IMR-90 (cell line): Measurements from ENCODE around the gene STRN. TPM values are rescaled to one million over a fixed set of nuclear protein-coding genes. Genes with fewer than 3 reads are reported as not detected.

Experiments
- ATAC-seq: fragments of 200-7000 bp; cut with Tn5 transposase; 2 replicates; pipeline ENCODE4 v1.9.1; 2020; ENCODE audit warnings: low read depth, mild to moderate bottlenecking, moderate library complexity
- BruUV-seq: library from RNA; stranded (reverse); fragments of 400-500 nt; replicated peaks from 2 replicates; lab custom pipeline; 2021; lab: Mats Ljungman, UMichigan
- CTCF ChIA-PET: fragments of 300-600 bp; formaldehyde crosslinking; extraction: SDS; loops from one replicate; lab custom pipeline; 2021; ENCODE audit warnings: antibody characterized with exemption; lab: Yijun Ruan, JAX
- POLR2A ChIA-PET: fragments of 300-600 bp; sonication (Branson Sonifier 250); formaldehyde crosslinking; loops from one replicate; lab custom pipeline; 2022; ENCODE audit warnings: antibody characterized with exemption; ENCODE audit not compliant: unreplicated experiment; lab: Charles Lee
- DNase-seq: peaks from one replicate; pipeline ENCODE4 v3.0.0; 2013
- H2AFZ ChIP-seq: replicated peaks from 2 replicates; pipeline ENCODE3; 2013; ENCODE audit warnings: low read length, mild to moderate bottlenecking; ENCODE audit not compliant: poor library complexity
- H2AK5ac ChIP-seq: 2 replicates; pipeline ENCODE4 v1.6.1; 2013; ENCODE audit warnings: low read depth, low read length, inconsistent platforms
- H2AK9ac ChIP-seq: replicated peaks from 2 replicates; pipeline ENCODE3; 2013; ENCODE audit warnings: mild to moderate bottlenecking, low read depth, low read length, moderate library complexity; ENCODE audit not compliant: poor library complexity
- H2BK120ac ChIP-seq: 2 replicates; pipeline ENCODE4 v1.6.1; 2013; ENCODE audit warnings: low read depth, low read length, inconsistent platforms
- H2BK15ac ChIP-seq: 3 replicates; pipeline ENCODE4 v1.6.1; 2013; ENCODE audit warnings: low read depth, low read length, inconsistent platforms
- H2BK20ac ChIP-seq: 2 replicates; pipeline ENCODE4 v1.6.1; 2013; ENCODE audit warnings: low read depth, mild to moderate bottlenecking, inconsistent platforms, low read length, moderate library complexity
- H2BK5ac ChIP-seq: 2 replicates; pipeline ENCODE4 v1.6.1; 2013; ENCODE audit warnings: mild to moderate bottlenecking, low read depth, low read length, inconsistent platforms; ENCODE audit not compliant: poor library complexity, severe bottlenecking
- H3K14ac ChIP-seq: replicated peaks from 2 replicates; pipeline ENCODE4 v1.6.1; 2013; ENCODE audit warnings: low read depth, low read length, inconsistent platforms
- H3K18ac ChIP-seq: 2 replicates; pipeline ENCODE4 v1.6.1; 2013; ENCODE audit warnings: low read depth, low read length, control low read depth
- H3K23ac ChIP-seq: 2 replicates; pipeline ENCODE4 v1.6.1; 2013; ENCODE audit warnings: low read depth, low read length, inconsistent platforms
- H3K27ac ChIP-seq: 2 replicates; pipeline ENCODE4 v1.5.1; 2013; ENCODE audit warnings: mild to moderate bottlenecking, control low read depth, low read length; ENCODE audit not compliant: insufficient read depth
- H3K27me3 ChIP-seq: 2 replicates; pipeline ENCODE4 v1.6.1; 2013; ENCODE audit warnings: low read length; ENCODE audit not compliant: control insufficient read depth, insufficient read depth
- H3K36me3 ChIP-seq: 2 replicates; pipeline ENCODE4 v1.6.1; 2013; ENCODE audit warnings: low read length, mixed read lengths; ENCODE audit not compliant: control insufficient read depth, insufficient read depth
- H3K4ac ChIP-seq: 2 replicates; pipeline ENCODE4 v1.6.1; 2013; ENCODE audit warnings: low read depth, low read length, inconsistent platforms
- H3K4me1 ChIP-seq: 2 replicates; pipeline ENCODE4 v1.6.1; 2013; ENCODE audit warnings: low read length, mixed read lengths; ENCODE audit not compliant: control insufficient read depth, insufficient read depth
- H3K4me2 ChIP-seq: 2 replicates; pipeline ENCODE4 v1.6.1; 2013; ENCODE audit warnings: low read depth, mild to moderate bottlenecking, control low read depth, low read length, moderate library complexity
- H3K4me3 ChIP-seq: 2 replicates; pipeline ENCODE4 v1.5.1; 2013; ENCODE audit warnings: low read depth, mild to moderate bottlenecking, control low read depth, low read length, moderate library complexity; ENCODE audit not compliant: insufficient read depth
- H3K56ac ChIP-seq: 2 replicates; pipeline ENCODE4 v1.6.1; 2013; ENCODE audit warnings: low read length, inconsistent platforms; ENCODE audit not compliant: insufficient read depth; ENCODE audit errors: extremely low read depth
- H3K79me1 ChIP-seq, 2 experiments: 2 replicates each; pipeline ENCODE4 v1.6.1; 2013; ENCODE audit warnings: low read length in 2 of 2, inconsistent platforms in 1 of 2, low read depth in 1 of 2
- H3K9ac ChIP-seq: 2 replicates; pipeline ENCODE4 v1.6.1; 2013; ENCODE audit warnings: low read depth, low read length, control low read depth
- H3K9me1 ChIP-seq: 2 replicates; pipeline ENCODE4 v1.6.1; 2013; ENCODE audit warnings: low read length, inconsistent platforms; ENCODE audit not compliant: insufficient read depth
- H3K9me3 ChIP-seq: 2 replicates; pipeline ENCODE4 v1.6.1; 2013; ENCODE audit warnings: low read length; ENCODE audit not compliant: control insufficient read depth, insufficient read depth
- H4K20me1 ChIP-seq: 2 replicates; pipeline ENCODE4 v1.6.1; 2013; ENCODE audit warnings: low read length, inconsistent platforms; ENCODE audit not compliant: insufficient read depth
- H4K5ac ChIP-seq: 2 replicates; pipeline ENCODE4 v1.6.1; 2013; ENCODE audit warnings: mild to moderate bottlenecking, low read depth, low read length, control low read depth
- H4K8ac ChIP-seq, 2 experiments: 2 replicates each; pipeline ENCODE4 v1.6.1; 2013; ENCODE audit warnings: low read depth in 2 of 2, low read length in 2 of 2, control low read depth in 1 of 2, inconsistent platforms in 1 of 2
- H4K91ac ChIP-seq: 2 replicates; pipeline ENCODE4 v1.6.1; 2013; ENCODE audit warnings: low read depth, low read length, inconsistent platforms; ENCODE audit not compliant: insufficient read depth
- BHLHE40 ChIP-seq: fragments of 150-350 bp; IDR thresholded peaks from 2 replicates; pipeline ENCODE4 v1.6.1; 2016; ENCODE audit warnings: mild to moderate bottlenecking, low read depth, low read length
- CEBPB ChIP-seq: IDR thresholded peaks from 2 replicates; pipeline ENCODE4 v1.6.1; 2012; ENCODE audit warnings: low read depth, low read length, improper control_type of control experiment
- CHD1 ChIP-seq: IDR thresholded peaks from 2 replicates; pipeline ENCODE4 v1.6.1; 2012; ENCODE audit warnings: low read depth, low read length, improper control_type of control experiment
- CTCF ChIP-seq: conservative IDR thresholded peaks from 2 replicates; pipeline ENCODE4 v1.5.1; 2012; ENCODE audit warnings: mild to moderate bottlenecking, low read depth, low read length, improper control_type of control experiment
- MAFK ChIP-seq: IDR thresholded peaks from 2 replicates; pipeline ENCODE4 v1.6.1; 2012; ENCODE audit warnings: low read depth, low read length, improper control_type of control experiment
- MAZ ChIP-seq: IDR thresholded peaks from 2 replicates; pipeline ENCODE4 v1.6.1; 2012; ENCODE audit warnings: low read depth, mild to moderate bottlenecking, low read length, improper control_type of control experiment, moderate library complexity, borderline replicate concordance
- MXI1 ChIP-seq: IDR thresholded peaks from 2 replicates; pipeline ENCODE4 v1.6.1; 2012; ENCODE audit warnings: low read depth, mild to moderate bottlenecking, low read length, moderate library complexity, borderline replicate concordance
- NFE2L2 ChIP-seq: fragments of 150-350 bp; IDR thresholded peaks from 2 replicates; pipeline ENCODE4 v1.6.1; 2016; ENCODE audit warnings: low read depth, mild to moderate bottlenecking, low read length
- POLR2A ChIP-seq: IDR thresholded peaks from 2 replicates; pipeline ENCODE4 v1.6.1; 2012; ENCODE audit warnings: mild to moderate bottlenecking, low read depth, low read length
- RAD21 ChIP-seq: IDR thresholded peaks from 2 replicates; pipeline ENCODE4 v1.6.1; 2012; ENCODE audit warnings: low read length, improper control_type of control experiment
- RCOR1 ChIP-seq: IDR thresholded peaks from 2 replicates; pipeline ENCODE4 v1.6.1; 2012; ENCODE audit warnings: mild to moderate bottlenecking, low read length, improper control_type of control experiment; ENCODE audit not compliant: insufficient replicate concordance
- SMC3 ChIP-seq: fragments of 150-350 bp; IDR thresholded peaks from 2 replicates; pipeline ENCODE4 v1.6.1; 2016; ENCODE audit warnings: low read depth, mild to moderate bottlenecking, antibody characterized with exemption, low read length, moderate library complexity
- USF2 ChIP-seq: fragments of 150-350 bp; IDR thresholded peaks from 2 replicates; pipeline ENCODE4 v1.6.1; 2017; ENCODE audit warnings: mild to moderate bottlenecking, antibody characterized with exemption, low read length, low read depth
- WGBS, 2 experiments: methylation state at CpG; one replicate each; pipeline versions ENCODE4 v1.1.5 to v1.1.7; 2013; ENCODE audit warnings: missing lambda C conversion rate in 2 of 2; ENCODE audit not compliant: insufficient read length in 1 of 2; ENCODE audit errors: extremely low coverage in 2 of 2; 5-methylcytosine and 5-hydroxymethylcytosine counted together
- dilution Hi-C: fragments of 300-500 bp; cut with HindIII; formaldehyde crosslinking; loops from one replicate; pipeline ENCODE4 v1.14.3; 2018; ENCODE audit warnings: low sequenced_read_pairs; ENCODE audit not compliant: unreplicated experiment
- in situ Hi-C: fragments of 300-500 bp; cut with MboI; formaldehyde crosslinking; loops from 3 replicates; pipeline ENCODE4 v1.14.3; 2019; ENCODE audit warnings: low sequenced_read_pairs, inconsistent platforms, mixed read lengths
- intact Hi-C: fragments of 100-400 bp; cut with micrococcal nuclease; formaldehyde crosslinking; loops from 2 replicates; pipeline ENCODE4 v1.10.0; 2022
- polyA plus RNA-seq, 3 experiments: library from polyadenylated mRNA; depleted of rRNA; stranded (reverse); fragments of >200 nt; gene quantifications; 2 replicates each; pipeline ENCODE4 v1.2.3, GENCODE V29; 2012; ENCODE audit warnings: low replicate concordance in 1 of 3
- total RNA-seq: library from RNA; depleted of rRNA; stranded (reverse); fragments of >200 nt; gene quantifications from 2 replicates; pipeline ENCODE4 v1.2.3, GENCODE V29; 2012
- TF ChIP-seq, protein P1 (sequence below): fragments of 150-350 bp; IDR thresholded peaks from 2 replicates; pipeline ENCODE4 v1.6.1; 2016; ENCODE audit warnings: low read depth, mild to moderate bottlenecking, low read length, moderate library complexity, borderline replicate concordance

The STRN gene
- total and polyA plus RNA-seq, 2 of the 4 experiments (the other 2 are of a cell fraction): 5.1 to 23.3 TPM

DNA sequence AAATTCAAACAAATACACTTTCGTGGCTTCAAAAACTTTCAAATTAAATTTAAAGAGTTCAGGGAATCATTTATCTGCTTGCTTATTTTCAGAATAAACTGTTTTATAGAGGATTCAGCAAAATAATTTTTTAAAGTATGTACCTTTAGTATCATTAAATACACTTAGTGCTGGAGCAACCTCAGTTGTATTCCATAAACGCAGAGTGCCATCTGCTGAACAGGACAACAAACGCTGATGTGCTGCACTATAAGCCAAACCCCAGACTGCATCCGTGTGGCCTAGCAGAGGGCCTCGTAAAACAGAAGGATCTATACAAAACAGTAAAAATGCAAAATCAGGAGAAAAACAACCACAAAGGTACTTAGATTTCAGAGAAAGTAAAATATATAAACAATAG is 108.6 kb downstream of the STRN start:
- Histone ChIP-seq H2AK5ac (no peak overlapping the region), H3K23ac (no peak overlapping the region), H3K79me1 (no peaks in the 10 kb centered on the region), H4K8ac (no peak overlapping the region), H3K9me1 (peaks cover 2% of the 10 kb centered on the region; the same call in 1 of the 2 replicates), H3K4me1 (no peaks in the 10 kb centered on the region), H2BK5ac (no peak overlapping the region), H2AFZ (no peak overlapping the region), H3K9me3 (no peaks in the 10 kb centered on the region), H3K27me3 (no peaks in the 10 kb centered on the region), H4K91ac (no peak overlapping the region), H3K36me3 (peaks cover 14% of the 10 kb centered on the region), H3K4ac (no peak overlapping the region), H2BK15ac (no peak overlapping the region), H3K9ac (no peak overlapping the region), H3K14ac (no peak overlapping the region), H3K27ac (no peak overlapping the region), H3K4me3 (no peak overlapping the region), H3K4me2 (no peak overlapping the region), H4K5ac (no peak overlapping the region), H4K20me1 (no peaks in the 10 kb centered on the region), H3K18ac (no peak overlapping the region), H2BK20ac (no peak overlapping the region), H2BK120ac (no peak overlapping the region), H2AK9ac (no peak overlapping the region), H3K56ac (no peak overlapping the region)
- CTCF ChIA-PET: no interaction called here
- no peak for DNase-seq
- intact Hi-C loops (no loop called here), in situ Hi-C loops (no loop called here), dilution Hi-C loops (no loop called here)
- no CpG with 5 or more reads among the region's 5 CpGs for WGBS, 2 experiments
- ATAC-seq: no peak
- POLR2A ChIA-PET: no interaction called here
- no TSS peak for BruUV-seq
- TF ChIP-seq MAZ: no peak
- no peak for TF ChIP-seq RCOR1
- no peak for TF ChIP-seq USF2
- TF ChIP-seq SMC3: no peak
- TF ChIP-seq CHD1: no peak
- TF ChIP-seq BHLHE40: no peak
- TF ChIP-seq, protein P1, sequence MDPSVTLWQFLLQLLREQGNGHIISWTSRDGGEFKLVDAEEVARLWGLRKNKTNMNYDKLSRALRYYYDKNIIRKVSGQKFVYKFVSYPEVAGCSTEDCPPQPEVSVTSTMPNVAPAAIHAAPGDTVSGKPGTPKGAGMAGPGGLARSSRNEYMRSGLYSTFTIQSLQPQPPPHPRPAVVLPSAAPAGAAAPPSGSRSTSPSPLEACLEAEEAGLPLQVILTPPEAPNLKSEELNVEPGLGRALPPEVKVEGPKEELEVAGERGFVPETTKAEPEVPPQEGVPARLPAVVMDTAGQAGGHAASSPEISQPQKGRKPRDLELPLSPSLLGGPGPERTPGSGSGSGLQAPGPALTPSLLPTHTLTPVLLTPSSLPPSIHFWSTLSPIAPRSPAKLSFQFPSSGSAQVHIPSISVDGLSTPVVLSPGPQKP: no peak
- TF ChIP-seq MXI1: no peak
- TF ChIP-seq CTCF: no peak
- TF ChIP-seq NFE2L2: no peak
- TF ChIP-seq RAD21: no peak
- no peak for TF ChIP-seq POLR2A
- no peak for TF ChIP-seq CEBPB
- no peak for TF ChIP-seq MAFK
